WI38 (cell line): ENCODE measurements around the gene PROKR2.

Experiments used
- H3K4me3 ChIP-seq: 2 replicates; pipeline ENCODE4 v1.5.1; 2011; ENCODE audit warnings: low read depth, mild to moderate bottlenecking, control low read depth, low read length
- CTCF ChIP-seq: IDR thresholded peaks from 2 replicates; pipeline ENCODE4 v1.5.1; 2012; ENCODE audit warnings: low read depth, mild to moderate bottlenecking, control low read depth, low read length

Gene PROKR2

GRCh38 chr20:5316188-5317158 lies at the start of gene PROKR2:
PROKR2 (minus strand) TSS chr20:5316954; CDS start chr20:5314369, 2,585 bp downstream.
- H3K4me3 ChIP-seq, result no peak within 1 kb of the TSS
- no peak for TF ChIP-seq CTCF

- no peak overlapping the region for H3K4me3 ChIP-seq
- no peak for TF ChIP-seq CTCF
These were observed 48.3 kb upstream of the PROKR2 start for GRCh38 chr20:5364997-5365597.

GRCh38 chr20:5364136-5364821 lies 47.5 kb upstream of the PROKR2 start:
- no peak for TF ChIP-seq CTCF
- H3K4me3 ChIP-seq, result no peak overlapping the region

- H3K4me3 ChIP-seq, result no peak overlapping the region
- no peak for TF ChIP-seq CTCF
These were observed 46.0 kb upstream of the PROKR2 start for GRCh38 chr20:5362771-5363170.

GRCh38 chr20:5361176-5361575 lies 44.4 kb upstream of the PROKR2 start:
- TF ChIP-seq CTCF, result no peak
- H3K4me3 ChIP-seq, result no peak overlapping the region

- no peak overlapping the region for H3K4me3 ChIP-seq
- no peak for TF ChIP-seq CTCF
These were observed 41.2 kb upstream of the PROKR2 start for GRCh38 chr20:5357946-5358345.
